Measurements from ENCODE around the gene METTL16. TPM values are rescaled to one million over a fixed set of nuclear protein-coding genes. Genes with fewer than 3 reads are reported as not detected.

The METTL16 gene
- total RNA-seq, 1 donor from 2014 or later: 44.9 TPM

GRCh38 chr17:2387086-2388019 lies 124.3 kb downstream of the METTL16 start:
- peaks cover 7% of the 10 kb centered on the region for H3K36me3 Mint-ChIP-seq (ENCODE audit: low read depth)
- H3K27ac Mint-ChIP-seq (ENCODE audit: unreplicated experiment): no peak overlapping the region
- no peak for DNase-seq (ENCODE audit: low read depth, low spot score)
- peak overlapping the region; percentile 34 for H3K4me3 Mint-ChIP-seq
- no peaks in the 10 kb centered on the region for H3K9me3 Mint-ChIP-seq
- peaks cover 7% of the 10 kb centered on the region for H3K27me3 Mint-ChIP-seq (ENCODE audit: low read depth)
- TF ChIP-seq, protein P1, sequence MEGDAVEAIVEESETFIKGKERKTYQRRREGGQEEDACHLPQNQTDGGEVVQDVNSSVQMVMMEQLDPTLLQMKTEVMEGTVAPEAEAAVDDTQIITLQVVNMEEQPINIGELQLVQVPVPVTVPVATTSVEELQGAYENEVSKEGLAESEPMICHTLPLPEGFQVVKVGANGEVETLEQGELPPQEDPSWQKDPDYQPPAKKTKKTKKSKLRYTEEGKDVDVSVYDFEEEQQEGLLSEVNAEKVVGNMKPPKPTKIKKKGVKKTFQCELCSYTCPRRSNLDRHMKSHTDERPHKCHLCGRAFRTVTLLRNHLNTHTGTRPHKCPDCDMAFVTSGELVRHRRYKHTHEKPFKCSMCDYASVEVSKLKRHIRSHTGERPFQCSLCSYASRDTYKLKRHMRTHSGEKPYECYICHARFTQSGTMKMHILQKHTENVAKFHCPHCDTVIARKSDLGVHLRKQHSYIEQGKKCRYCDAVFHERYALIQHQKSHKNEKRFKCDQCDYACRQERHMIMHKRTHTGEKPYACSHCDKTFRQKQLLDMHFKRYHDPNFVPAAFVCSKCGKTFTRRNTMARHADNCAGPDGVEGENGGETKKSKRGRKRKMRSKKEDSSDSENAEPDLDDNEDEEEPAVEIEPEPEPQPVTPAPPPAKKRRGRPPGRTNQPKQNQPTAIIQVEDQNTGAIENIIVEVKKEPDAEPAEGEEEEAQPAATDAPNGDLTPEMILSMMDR (conservative IDR thresholded peaks at IDR 0.05): no peak
- peaks cover 65% of the 10 kb centered on the region for H3K4me1 Mint-ChIP-seq

DNA sequence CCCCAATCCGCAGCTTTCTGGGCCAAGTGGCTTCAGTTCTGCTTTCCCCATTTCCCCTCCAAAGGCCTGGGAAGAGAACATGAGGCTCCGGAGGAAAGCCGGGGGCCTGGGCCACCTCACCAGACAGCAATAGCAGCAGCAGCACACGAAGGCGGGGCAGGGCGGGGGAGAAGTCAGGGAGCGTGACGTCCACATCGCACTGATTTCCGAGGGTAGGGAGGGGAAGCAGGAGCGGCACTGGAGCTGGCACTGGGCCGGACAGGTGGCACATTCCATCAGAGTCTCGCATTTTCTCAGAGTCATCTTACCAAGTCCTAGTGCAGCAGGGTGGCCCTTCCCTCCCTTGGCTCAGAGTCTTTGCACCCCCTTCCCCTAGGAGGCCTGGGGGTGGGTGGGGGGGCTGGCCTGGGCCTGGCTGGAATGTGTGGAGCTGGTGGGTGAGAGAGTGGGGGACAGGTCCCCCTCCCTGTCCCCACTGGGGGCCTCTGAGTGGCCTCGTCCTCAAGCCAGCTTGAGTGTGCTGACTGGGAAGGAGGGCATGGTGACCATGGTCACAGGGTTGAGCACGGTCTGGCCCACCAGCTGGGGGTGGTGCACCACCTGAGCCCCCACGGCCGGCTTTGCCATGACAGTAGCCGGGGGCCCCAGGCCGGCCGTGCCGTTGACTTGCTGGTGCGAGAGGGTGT lies 125.1 kb downstream of the METTL16 start:
- Mint-ChIP-seq H3K4me1 (peaks cover 57% of the 10 kb centered on the region), H3K9me3 (no peaks in the 10 kb centered on the region), H3K36me3 (ENCODE audit: low read depth) (peaks cover 7% of the 10 kb centered on the region), H3K4me3 (no peak overlapping the region), H3K27ac (ENCODE audit: unreplicated experiment) (peak overlapping the region; percentile 43), H3K27me3 (ENCODE audit: low read depth) (peaks cover 7% of the 10 kb centered on the region)
- DNase-seq (ENCODE audit: low read depth, low spot score): no peak
- TF ChIP-seq, protein P1 (conservative IDR thresholded peaks at IDR 0.05): no peak

GRCh38 chr17:2385240-2386210 lies 126.2 kb downstream of the METTL16 start:
- TF ChIP-seq, protein P1 (conservative IDR thresholded peaks at IDR 0.05): no peak
- Mint-ChIP-seq H3K36me3 (ENCODE audit: low read depth) (peaks cover 7% of the 10 kb centered on the region), H3K9me3 (no peaks in the 10 kb centered on the region), H3K4me1 (peaks cover 52% of the 10 kb centered on the region), H3K4me3 (peak overlapping the region; percentile 85), H3K27ac (ENCODE audit: unreplicated experiment) (peak overlapping the region; percentile 99), H3K27me3 (ENCODE audit: low read depth) (peaks cover 7% of the 10 kb centered on the region)
- DNase-seq (ENCODE audit: low read depth, low spot score): peak; percentile 55

DNA sequence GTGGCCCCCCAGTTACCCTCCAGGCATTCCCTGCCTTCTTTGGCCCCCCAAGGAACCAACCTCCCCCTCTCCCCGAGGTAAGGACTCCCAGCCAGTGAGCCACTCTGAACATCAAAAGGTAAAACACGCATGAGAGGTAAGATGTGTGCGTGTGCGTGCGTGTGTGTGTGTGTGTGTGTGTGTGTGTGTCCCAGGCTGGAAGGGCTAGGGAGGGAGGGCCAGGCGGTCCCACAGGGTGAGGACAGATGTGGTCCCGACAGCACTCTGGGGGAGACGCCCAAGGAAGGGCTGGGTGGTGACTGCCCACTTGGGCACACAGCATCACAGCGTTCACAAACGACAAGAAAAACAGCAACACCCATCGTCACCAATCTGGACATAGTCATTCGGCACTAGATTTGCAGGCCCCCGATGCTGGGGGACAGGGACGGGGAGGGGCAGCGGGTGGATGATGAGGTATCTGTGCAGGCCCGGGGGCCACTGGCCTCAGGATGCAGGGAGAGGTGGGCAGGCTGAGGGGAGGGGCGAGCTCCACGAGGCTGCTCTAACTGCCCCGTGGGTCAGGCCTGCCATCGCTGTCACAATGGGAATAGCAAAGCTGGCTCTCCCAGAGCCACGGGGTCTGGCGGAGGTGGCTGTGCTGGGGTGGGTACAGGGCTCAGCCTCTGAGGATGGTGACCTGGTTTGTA lies 127.1 kb downstream of the METTL16 start:
- TF ChIP-seq, protein P1 (conservative IDR thresholded peaks at IDR 0.05): no peak
- H3K27me3 Mint-ChIP-seq (ENCODE audit: low read depth): peaks cover 7% of the 10 kb centered on the region
- peaks cover 7% of the 10 kb centered on the region for H3K36me3 Mint-ChIP-seq (ENCODE audit: low read depth)
- no peaks in the 10 kb centered on the region for H3K9me3 Mint-ChIP-seq
- H3K4me3 Mint-ChIP-seq: peak overlapping the region; percentile 85
- H3K4me1 Mint-ChIP-seq: peaks cover 43% of the 10 kb centered on the region
- H3K27ac Mint-ChIP-seq (ENCODE audit: unreplicated experiment): peak overlapping the region; percentile 99
- peak; percentile 45 for DNase-seq (ENCODE audit: low read depth, low spot score)

Measured in neural crest cell (in vitro differentiated cells).